Body of pancreas (tissue), 4 donors: Measurements from ENCODE around the gene KIF5A.

Experiments
- CTCF ChIP-seq, 7 experiments: fragments of 450-650 bp in 4 of 7; fragments of 200-600 bp in 3 of 7; sonication (generic) in 3 of 7; IDR thresholded peaks; one replicate each; pipeline ENCODE4 v1.5.1; 2016 to 2019; ENCODE audit warnings: antibody characterized with exemption in 7 of 7
- POLR2A ChIP-seq, 3 donors: fragments of 450-650 bp; IDR thresholded peaks; one replicate each; pipeline ENCODE4 v1.6.1; 2016; ENCODE audit warnings: antibody characterized with exemption in 3 of 3, mild to moderate bottlenecking in 2 of 3

GRCh38 chr12:57618966-57619433, 69.2 kb downstream of the KIF5A start:
- TF ChIP-seq CTCF (IDR thresholded peaks at IDR 0.05) (no peak), POLR2A (IDR thresholded peaks at IDR 0.05) (no peak)
